Glutamatergic neuron (in vitro differentiated cells): ENCODE data around the gene RNU5B-1. TPM values are rescaled to one million over a fixed set of nuclear protein-coding genes. Genes with fewer than 3 reads are reported as not detected.
A peak's percentile ranks its signal among the peaks of the same experiment; 100 is the strongest.

Experiments
- DNase-seq: peaks from one replicate; pipeline ENCODE4 v3.0.0; 2022
- H3K27ac Mint-ChIP-seq: one replicate; pipeline ENCODE4 v1.8.0; 2020; ENCODE audit warnings: mild to moderate bottlenecking, mixed read lengths, inconsistent platforms; ENCODE audit not compliant: unreplicated experiment
- H3K27me3 Mint-ChIP-seq: one replicate; pipeline ENCODE4 v1.8.0; 2020; ENCODE audit warnings: mild to moderate bottlenecking, moderate library complexity, mixed read lengths, inconsistent platforms; ENCODE audit not compliant: unreplicated experiment
- H3K36me3 Mint-ChIP-seq: one replicate; pipeline ENCODE4 v1.8.0; 2020; ENCODE audit warnings: mild to moderate bottlenecking, mixed read lengths, inconsistent platforms; ENCODE audit not compliant: unreplicated experiment
- H3K4me1 Mint-ChIP-seq: one replicate; pipeline ENCODE4 v1.8.0; 2020; ENCODE audit warnings: mild to moderate bottlenecking, low read depth, mixed read lengths, inconsistent platforms; ENCODE audit not compliant: unreplicated experiment
- H3K4me3 Mint-ChIP-seq: one replicate; pipeline ENCODE4 v1.8.0; 2020; ENCODE audit warnings: mild to moderate bottlenecking, mixed read lengths, inconsistent platforms; ENCODE audit not compliant: unreplicated experiment
- H3K9me3 Mint-ChIP-seq: one replicate; pipeline ENCODE4 v1.8.0; 2020; ENCODE audit warnings: mild to moderate bottlenecking, moderate library complexity, mixed read lengths, inconsistent platforms; ENCODE audit not compliant: unreplicated experiment
- total RNA-seq: library from RNA; stranded (reverse); fragmentation: NEBNext Ultra II Directional; extraction: Animal tissue kit (Norgen Biotek cat#: 25700); gene quantifications from one replicate; pipeline ENCODE4 v1.2.1, GENCODE V29; 2021; ENCODE audit not compliant: unreplicated experiment
- TF ChIP-seq, protein P1 (sequence below): fragments of 200-600 bp; sonication (generic); IDR thresholded peaks from one replicate; pipeline ENCODE4 v1.5.0; 2021; ENCODE audit not compliant: partially characterized antibody, unreplicated experiment

Gene RNU5B-1
- total RNA-seq, 1 donor from 2014 or later, result not detected

DNA sequence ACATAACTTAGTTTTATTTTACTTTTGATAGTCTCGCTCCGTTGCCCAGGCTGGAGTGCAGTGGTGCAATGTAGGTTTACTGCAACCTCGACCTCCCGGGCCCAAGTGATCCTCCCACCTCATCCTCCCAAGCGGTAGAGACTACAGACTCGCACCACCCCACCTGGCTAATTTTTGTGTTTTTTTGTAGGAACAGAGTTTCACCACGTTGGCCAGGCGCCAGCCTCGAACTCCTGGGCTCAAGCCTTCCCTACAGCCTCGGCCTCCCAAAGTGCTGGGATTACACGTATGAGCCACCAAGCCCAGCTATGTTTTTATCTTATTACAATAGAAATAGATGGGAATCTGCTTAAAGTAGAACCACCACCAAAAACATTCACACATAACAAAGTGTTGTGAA is 5.7 kb upstream of the RNU5B-1 start:
- no peak overlapping the region for H3K4me3 Mint-ChIP-seq
- H3K36me3 Mint-ChIP-seq, result peaks cover 7% of the 10 kb centered on the region
- TF ChIP-seq, protein P1, sequence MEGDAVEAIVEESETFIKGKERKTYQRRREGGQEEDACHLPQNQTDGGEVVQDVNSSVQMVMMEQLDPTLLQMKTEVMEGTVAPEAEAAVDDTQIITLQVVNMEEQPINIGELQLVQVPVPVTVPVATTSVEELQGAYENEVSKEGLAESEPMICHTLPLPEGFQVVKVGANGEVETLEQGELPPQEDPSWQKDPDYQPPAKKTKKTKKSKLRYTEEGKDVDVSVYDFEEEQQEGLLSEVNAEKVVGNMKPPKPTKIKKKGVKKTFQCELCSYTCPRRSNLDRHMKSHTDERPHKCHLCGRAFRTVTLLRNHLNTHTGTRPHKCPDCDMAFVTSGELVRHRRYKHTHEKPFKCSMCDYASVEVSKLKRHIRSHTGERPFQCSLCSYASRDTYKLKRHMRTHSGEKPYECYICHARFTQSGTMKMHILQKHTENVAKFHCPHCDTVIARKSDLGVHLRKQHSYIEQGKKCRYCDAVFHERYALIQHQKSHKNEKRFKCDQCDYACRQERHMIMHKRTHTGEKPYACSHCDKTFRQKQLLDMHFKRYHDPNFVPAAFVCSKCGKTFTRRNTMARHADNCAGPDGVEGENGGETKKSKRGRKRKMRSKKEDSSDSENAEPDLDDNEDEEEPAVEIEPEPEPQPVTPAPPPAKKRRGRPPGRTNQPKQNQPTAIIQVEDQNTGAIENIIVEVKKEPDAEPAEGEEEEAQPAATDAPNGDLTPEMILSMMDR, result no peak
- no peak overlapping the region for H3K27ac Mint-ChIP-seq
- peaks cover 12% of the 10 kb centered on the region for H3K9me3 Mint-ChIP-seq
- H3K27me3 Mint-ChIP-seq, result no peaks in the 10 kb centered on the region
- peaks cover 9% of the 10 kb centered on the region for H3K4me1 Mint-ChIP-seq
- no peak for DNase-seq

DNA sequence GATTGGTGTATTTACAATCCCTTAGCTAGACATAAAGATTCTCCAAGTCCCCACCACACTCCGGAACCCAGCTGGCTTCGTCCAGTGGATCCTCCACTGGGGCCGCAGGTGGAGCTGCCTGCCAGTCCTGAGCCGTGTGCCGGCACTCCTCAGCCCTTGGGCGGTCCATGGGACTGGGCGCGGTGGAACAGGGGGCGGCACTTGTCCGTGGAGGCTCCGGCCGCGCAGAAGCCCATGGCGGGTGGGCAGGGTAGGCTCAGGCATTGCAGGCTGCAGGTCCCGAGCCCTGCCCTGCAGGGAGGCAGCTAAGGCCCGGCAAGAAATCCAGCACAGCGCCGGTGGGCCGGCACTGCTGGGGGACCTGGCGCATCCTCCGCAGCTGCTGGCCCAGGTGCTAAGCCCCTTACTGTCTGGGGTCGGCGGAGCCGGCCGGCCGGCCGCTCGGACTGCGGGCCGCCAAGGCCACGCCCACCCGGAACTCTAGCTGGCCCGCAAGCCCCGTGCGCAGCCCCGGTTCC is 3.5 kb upstream of the RNU5B-1 start:
- H3K9me3 Mint-ChIP-seq, result peaks cover 21% of the 10 kb centered on the region
- TF ChIP-seq, protein P1, result no peak
- DNase-seq, result peak; percentile 46
- H3K36me3 Mint-ChIP-seq, result peaks cover 7% of the 10 kb centered on the region
- peaks cover 7% of the 10 kb centered on the region for H3K27me3 Mint-ChIP-seq
- no peak overlapping the region for H3K27ac Mint-ChIP-seq
- peaks cover 8% of the 10 kb centered on the region for H3K4me1 Mint-ChIP-seq
- no peak overlapping the region for H3K4me3 Mint-ChIP-seq

DNA sequence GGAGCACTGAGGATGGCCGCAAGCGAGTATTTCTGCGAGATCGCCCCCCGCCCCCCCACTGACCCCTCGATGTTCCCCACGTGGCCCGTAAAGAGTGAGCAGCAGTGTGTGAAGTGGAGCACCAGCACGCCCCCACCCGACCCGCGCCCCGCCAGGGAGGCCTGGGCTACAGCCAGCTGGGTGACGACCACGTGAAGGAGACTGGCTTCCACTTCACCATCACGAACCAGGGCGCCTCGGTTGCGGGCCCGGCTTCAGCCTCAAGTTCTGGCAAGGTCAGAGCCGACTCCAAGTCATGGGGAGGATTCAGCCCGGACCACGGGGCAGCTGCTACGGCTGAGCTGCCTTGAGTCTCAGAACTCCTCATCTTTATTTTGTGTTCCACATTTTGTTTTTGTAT is 2.4 kb upstream of the RNU5B-1 start:
- no peak overlapping the region for H3K4me3 Mint-ChIP-seq
- peaks cover 21% of the 10 kb centered on the region for H3K9me3 Mint-ChIP-seq
- TF ChIP-seq, protein P1, result no peak
- H3K4me1 Mint-ChIP-seq, result peaks cover 11% of the 10 kb centered on the region
- peaks cover 7% of the 10 kb centered on the region for H3K27me3 Mint-ChIP-seq
- no peak for DNase-seq
- peaks cover 7% of the 10 kb centered on the region for H3K36me3 Mint-ChIP-seq
- no peak overlapping the region for H3K27ac Mint-ChIP-seq

DNA sequence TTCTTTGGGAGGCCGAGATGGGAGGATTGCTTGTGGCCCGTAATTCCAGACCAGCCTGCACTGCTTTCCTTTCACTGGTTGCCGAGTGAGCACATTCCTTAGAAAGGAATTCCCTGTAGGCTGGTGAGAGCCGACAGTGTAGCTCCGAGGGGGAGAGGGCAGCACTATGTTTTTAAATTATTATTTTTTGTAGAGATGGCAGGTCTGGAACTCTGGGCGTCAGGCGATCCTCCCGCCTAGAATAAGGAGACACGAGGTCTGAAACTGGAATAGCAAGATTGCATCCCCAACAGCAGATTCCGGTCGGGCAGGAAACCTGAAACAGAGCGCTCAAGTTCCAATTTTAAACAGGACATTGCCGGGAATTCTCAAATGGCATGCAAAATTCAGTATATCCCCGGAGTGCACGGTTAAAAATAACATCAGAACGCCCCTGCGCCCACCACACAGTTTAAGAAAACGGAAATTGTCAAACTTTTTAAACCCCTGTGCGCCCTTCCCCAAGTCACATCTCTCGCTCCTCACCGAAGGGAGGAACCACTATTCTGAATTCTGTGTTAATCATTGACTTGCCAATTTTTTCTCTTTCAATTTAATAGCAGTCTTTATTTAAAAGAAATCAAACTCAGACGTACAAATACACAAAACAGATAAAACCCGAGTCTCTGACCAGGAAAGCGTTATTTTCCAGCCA is 643 bp upstream of the RNU5B-1 start:
- H3K36me3 Mint-ChIP-seq, result peaks cover 7% of the 10 kb centered on the region
- H3K27me3 Mint-ChIP-seq, result peaks cover 7% of the 10 kb centered on the region
- peak overlapping the region; percentile 98 for H3K27ac Mint-ChIP-seq
- no peak for DNase-seq
- peaks cover 10% of the 10 kb centered on the region for H3K4me1 Mint-ChIP-seq
- peaks cover 21% of the 10 kb centered on the region for H3K9me3 Mint-ChIP-seq
- H3K4me3 Mint-ChIP-seq, result peak overlapping the region; percentile 88
- TF ChIP-seq, protein P1, result no peak

DNA sequence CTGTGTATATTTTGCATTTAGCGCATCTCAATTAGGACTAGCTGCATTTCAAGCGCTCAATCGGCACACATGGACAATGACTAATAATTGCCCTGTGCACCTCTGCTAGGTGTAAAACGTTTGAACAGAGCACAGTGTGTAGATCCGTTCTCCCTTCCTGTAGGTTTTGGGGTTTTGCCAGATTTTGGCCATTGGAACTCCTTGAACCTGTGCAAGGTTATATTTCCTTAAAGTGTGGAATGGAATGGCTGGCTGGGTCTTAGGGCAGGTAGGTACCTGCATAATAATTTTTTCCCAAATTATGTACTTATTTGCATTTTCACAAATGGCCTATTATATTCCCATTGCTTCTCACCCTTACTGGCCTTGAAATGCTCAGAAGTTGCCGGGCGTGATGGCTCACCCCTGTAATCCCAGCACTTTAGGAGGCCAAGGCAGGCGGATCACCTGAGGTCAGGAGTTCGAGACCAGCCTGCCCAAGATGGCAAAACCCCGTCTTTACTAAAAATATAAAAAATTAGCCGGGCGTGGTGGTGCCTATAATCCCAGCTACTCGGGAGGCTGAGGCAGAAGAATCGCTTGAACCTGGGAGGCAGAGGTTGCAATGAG is 777 bp downstream of the RNU5B-1 start:
- H3K4me3 Mint-ChIP-seq, result peak overlapping the region; percentile 3
- H3K4me1 Mint-ChIP-seq, result peaks cover 14% of the 10 kb centered on the region
- peaks cover 7% of the 10 kb centered on the region for H3K27me3 Mint-ChIP-seq
- peak overlapping the region; percentile 98 for H3K27ac Mint-ChIP-seq
- no peak for DNase-seq
- H3K36me3 Mint-ChIP-seq, result peaks cover 5% of the 10 kb centered on the region
- TF ChIP-seq, protein P1, result no peak
- peaks cover 20% of the 10 kb centered on the region for H3K9me3 Mint-ChIP-seq
